Ureter (tissue), 1 donor: Measurements from ENCODE around the gene ARID1A. TPM values are rescaled to one million over a fixed set of nuclear protein-coding genes. Genes with fewer than 3 reads are reported as not detected.
"Not testable (repeated sequence)": the region's sequence is repeated elsewhere in the genome, so short reads cannot be mapped to it uniquely, and the experiment has no call there.

Experiments
- DNase-seq: peaks from one replicate; pipeline ENCODE4 v3.0.0-alpha.2; 2020; ENCODE audit warnings: low spot score
- total RNA-seq: library from RNA; stranded (reverse); gene quantifications from one replicate; pipeline ENCODE4 v1.2.4, GENCODE V29; 2023
- donor health status: DM: yes; HTN: yes; CAD: no.

The ARID1A gene
- total RNA-seq, 1 donor from 2014 or later: 119 TPM

- peak; percentile 88 for DNase-seq
Measured at GRCh38 chr1:26787706-26788514, 92.1 kb downstream of the ARID1A start, which contains the start of gene PIGV. Gene PIGV (plus strand): TSS chr1:26787950. CDS start chr1:26790816, 2,866 bp downstream.

- no peak for DNase-seq
Measured at GRCh38 chr1:26788515-26788785, 92.6 kb downstream of the ARID1A start.

DNA sequence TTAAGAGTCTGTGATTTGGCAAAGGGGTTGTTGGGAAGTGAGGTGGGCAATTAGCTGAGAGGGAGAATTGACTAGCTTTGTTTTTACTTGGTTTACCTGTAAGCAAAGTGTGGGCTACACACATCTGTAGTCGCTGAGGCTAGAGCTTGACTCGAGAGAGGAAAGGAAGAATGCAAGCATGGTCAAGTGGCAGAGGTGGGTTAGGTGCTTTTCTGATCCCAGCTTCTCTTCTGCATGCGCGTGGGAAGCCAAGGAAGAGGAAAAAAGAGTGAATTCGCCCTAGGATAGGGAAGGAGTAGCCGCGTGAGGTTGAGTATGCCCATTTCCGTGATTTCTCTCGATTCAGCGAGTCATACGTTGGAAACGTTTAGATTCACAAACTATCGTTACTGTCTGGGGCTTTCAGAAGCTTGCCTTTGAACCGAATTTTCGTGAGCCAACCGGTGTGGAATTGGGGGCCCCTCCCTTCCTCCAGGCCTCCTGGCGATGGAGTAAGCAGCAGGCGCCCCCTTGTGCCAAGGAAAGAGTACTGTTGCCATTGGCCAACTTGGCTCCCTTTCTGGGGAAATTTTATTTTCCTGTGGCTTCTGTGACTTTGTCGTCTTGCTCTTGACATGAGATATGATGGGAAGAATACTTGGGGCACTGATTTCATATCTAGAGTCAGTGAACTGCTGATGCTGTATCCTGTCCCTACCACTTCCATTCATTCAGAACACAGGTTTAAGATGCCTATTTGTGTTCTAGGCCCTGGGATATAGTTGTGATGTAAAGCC is 93.2 kb downstream of the ARID1A start:
- DNase-seq: peak; percentile 89

DNA sequence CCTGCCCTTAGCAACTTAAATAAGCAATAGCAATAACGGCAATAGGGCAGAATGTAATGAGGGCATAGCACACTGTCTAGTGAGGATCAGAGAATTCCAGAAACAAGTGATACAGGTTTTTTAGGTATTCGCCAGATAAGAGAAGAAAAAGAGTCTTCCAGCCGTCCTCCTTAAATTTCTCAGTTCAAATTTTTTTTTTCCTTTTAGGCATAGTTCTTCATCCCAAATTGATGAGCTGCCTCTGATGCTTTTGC is 93.7 kb downstream of the ARID1A start:
- no peak for DNase-seq

DNA sequence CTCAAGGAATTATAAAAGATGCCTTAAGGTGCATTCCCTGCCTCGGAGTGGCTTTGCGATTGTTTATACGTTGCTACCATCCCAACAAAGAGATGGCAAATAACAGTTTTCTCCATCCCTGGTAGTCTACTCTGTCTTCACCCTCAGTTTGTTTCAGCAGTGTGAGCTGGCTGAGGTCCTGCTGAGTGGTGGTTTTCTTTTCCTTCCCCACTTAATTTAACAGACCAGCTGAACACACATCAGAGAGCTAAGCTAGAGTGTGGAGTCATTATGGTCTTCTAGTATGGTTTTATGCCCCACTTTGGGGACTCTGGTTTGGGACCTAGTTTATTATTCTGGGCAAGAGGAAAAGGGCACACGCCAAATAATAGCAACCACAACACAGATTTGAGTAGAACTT is 94.1 kb downstream of the ARID1A start:
- DNase-seq: no peak

GRCh38 chr1:26790551-26790953 is 94.7 kb downstream of the ARID1A start:
- DNase-seq: no peak

GRCh38 chr1:26791148-26791547 is 95.3 kb downstream of the ARID1A start:
- no peak for DNase-seq

- no peak for DNase-seq
Measured at GRCh38 chr1:26791626-26792025, 95.8 kb downstream of the ARID1A start.

GRCh38 chr1:26792924-26793323 is 97.1 kb downstream of the ARID1A start:
- no peak for DNase-seq

GRCh38 chr1:26794391-26794790 is 98.6 kb downstream of the ARID1A start:
- DNase-seq: no peak

- DNase-seq: no peak
Measured at GRCh38 chr1:26797627-26798026, 101.8 kb downstream of the ARID1A start.

GRCh38 chr1:26799479-26800142 is 103.8 kb downstream of the ARID1A start:
- DNase-seq: peak; percentile 59

- not testable (repeated sequence) for DNase-seq
Measured at GRCh38 chr1:26803932-26804331, 108.1 kb downstream of the ARID1A start.

DNA sequence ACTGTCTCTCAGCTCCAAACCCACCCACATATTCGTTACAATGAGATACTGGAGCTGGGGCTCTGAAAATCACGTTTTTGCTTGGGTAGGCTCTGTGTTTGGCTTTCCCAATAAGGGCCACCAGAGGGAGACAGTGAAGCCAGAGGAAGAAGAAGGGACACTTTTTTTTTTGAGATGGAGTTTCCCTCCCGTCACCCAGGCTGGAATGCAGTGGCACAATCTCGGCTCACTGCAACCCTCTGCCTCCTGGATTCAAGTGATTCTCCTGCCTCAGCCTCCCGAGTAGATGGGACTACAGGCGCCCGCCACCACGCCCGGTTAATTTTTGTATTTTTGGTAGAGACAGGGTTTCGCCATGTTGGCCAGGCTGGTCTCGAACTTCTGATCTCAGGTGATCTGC is 114.3 kb downstream of the ARID1A start:
- DNase-seq: peak; percentile 71

GRCh38 chr1:26811057-26811456 is 115.2 kb downstream of the ARID1A start:
- DNase-seq: no peak

DNA sequence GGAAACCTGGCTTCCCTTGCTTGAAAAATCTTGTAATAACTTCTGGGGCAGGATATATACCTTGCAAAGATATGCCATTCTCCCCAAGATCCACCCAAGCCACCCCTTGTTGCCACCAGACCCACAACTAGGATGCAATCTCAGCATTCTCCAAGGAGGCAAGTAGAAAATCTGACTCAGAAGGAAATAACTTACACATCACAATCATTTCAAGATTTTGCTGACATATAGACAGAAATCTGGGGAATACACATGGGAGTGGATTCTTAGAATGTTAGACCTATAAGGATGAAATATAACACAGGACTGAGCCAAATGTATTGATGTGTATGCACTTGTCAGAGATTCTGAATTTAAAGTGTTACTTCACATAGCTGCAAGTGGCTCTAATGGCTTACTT is 115.9 kb downstream of the ARID1A start:
- DNase-seq: no peak

DNA sequence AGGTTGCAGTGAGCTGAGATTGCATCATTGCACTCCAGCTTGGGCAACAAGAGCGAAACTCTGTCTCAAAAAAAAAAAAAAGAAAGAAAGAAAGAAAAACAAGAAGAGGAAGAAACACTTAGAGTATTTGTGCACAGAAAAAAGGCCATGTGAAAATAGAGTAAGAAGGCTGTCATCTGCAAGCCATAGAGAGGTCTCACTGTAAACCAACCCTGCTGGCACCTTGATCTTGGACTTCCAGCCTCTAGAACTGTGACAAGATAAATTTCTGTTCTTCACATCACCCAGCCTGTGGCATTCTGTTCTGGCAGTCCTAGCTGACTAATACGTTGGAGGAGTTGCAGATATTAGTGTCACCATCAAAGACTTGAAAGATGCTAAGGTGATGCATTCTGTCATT is 118.6 kb downstream of the ARID1A start:
- DNase-seq: no peak

DNA sequence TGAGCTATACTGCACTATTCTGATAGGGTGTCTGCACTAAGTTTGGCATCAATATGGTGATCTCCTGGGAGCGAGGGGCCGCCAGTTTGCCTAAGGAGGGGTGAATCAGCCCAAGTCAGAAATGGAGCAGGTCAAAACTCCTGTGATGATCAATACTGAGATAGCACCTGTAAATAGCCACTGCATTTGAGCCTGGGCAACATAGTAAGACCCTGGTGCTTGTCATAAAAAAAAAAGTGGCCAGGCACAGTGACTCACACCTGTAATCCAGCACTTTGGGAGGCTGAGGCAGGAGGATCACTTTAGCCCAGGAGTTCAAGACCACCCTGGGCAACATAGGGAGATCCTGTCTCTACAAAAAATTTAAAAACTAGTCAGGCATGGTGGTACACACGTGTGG is 119.1 kb downstream of the ARID1A start:
- DNase-seq: no peak

DNA sequence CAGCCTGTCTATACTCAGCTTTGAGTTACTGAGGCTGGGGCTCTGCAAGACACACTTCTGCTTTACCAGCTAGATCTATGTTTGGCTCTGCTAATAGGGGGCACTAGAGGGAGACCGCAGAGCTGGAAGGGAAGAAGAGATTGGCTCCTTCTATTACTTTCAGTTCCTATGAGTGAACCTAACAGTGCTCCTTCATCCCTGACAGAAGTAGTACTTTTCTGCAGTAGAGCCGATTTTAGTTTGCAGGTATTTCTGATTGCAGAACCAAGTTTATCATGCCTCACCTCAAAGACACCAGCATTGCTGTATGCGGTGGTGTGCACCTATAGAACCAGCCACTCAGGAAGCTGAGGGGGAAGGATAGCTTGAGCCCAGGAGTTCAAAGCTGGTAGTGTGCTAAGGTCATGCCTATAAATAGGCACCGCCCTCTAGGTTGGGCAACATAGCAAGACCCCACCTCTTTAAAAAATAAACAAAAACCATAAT is 125.0 kb downstream of the ARID1A start:
- no peak for DNase-seq

- no peak for DNase-seq
Measured at GRCh38 chr1:26822737-26823395, 127.1 kb downstream of the ARID1A start.

DNA sequence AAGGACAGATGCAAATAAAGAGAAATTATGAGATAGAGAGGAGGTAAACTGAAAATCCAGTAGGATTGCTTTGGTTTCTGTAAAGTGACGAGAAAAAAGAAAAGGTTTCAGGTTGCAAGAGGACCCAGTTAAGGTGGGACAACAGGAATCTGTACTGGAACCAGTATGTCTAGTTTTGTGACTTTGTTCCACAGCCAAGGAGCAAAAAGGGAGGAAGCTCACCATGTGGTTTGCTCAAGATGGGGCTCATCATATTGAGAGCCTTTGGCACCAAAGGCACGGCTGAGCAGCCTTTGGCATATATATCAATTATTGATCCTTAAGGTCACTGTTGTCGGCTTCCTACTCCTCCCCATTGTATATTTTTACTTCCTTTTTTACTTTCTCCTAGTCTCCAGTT is 128.9 kb downstream of the ARID1A start:
- no peak for DNase-seq
